ENCODE results near the gene CENPT. TPM values are rescaled to one million over a fixed set of nuclear protein-coding genes. Genes with fewer than 3 reads are reported as not detected.

CENPT gene
- total and polyA plus RNA-seq, 10 of the 15 experiments (the other 5 are each of a cell fraction or from before 2014, with no cell fraction given) = 1.1 to 45.7 (median 24.5) TPM

- FAIRE-seq (no peak), ATAC-seq (peak; percentile 16), DNase-seq (ENCODE audit: low read depth, low spot score) (no peak)
- POLR2A ChIA-PET = no interaction called here
- RAD21 ChIA-PET (ENCODE audit: unreplicated experiment) = no interaction called here
- no peaks in the 10 kb centered on the region for H3K27me3 ChIP-seq (replicated peaks in 1 of 2; ENCODE audit: control insufficient read depth in 2 of 2, insufficient read depth in 2 of 2, low read length in 1 of 2)
- H3K4me1 ChIP-seq (ENCODE audit: control insufficient read depth, insufficient read depth, low read length) = peaks cover 23% of the 10 kb centered on the region
- intact Hi-C loops (cut with micrococcal nuclease; ENCODE audit: unreplicated experiment) = no loop called here
- H3K27ac ChIP-seq (ENCODE audit: control insufficient read depth, insufficient read depth) = peak overlapping the region; percentile 97
- H3K79me2 ChIP-seq (ENCODE audit: control insufficient read depth, insufficient read depth, low read length) = peaks cover 40% of the 10 kb centered on the region
- peak overlapping the region; percentile 91 for H3K9ac ChIP-seq (ENCODE audit: control insufficient read depth, insufficient read depth, low read length)
- no peaks in the 10 kb centered on the region for H3K9me3 ChIP-seq (replicated peaks; ENCODE audit: control insufficient read depth, insufficient read depth, low read length)
- H3K36me3 ChIP-seq (ENCODE audit: control insufficient read depth in 2 of 2, insufficient read depth in 2 of 2, low read length in 1 of 2) = peaks cover 0 to 4% of the 10 kb centered on the region in 2 experiments; a peak in 1 of 4 replicates
- peak overlapping the region; percentile 100 for H2AFZ ChIP-seq (ENCODE audit: control insufficient read depth, low read depth, low read length)
- H4K20me1 ChIP-seq (ENCODE audit: control insufficient read depth, insufficient read depth) = no peaks in the 10 kb centered on the region
- SMC1A ChIA-PET (ENCODE audit: uncharacterized antibody, unreplicated experiment) = interaction anchor here (1.0 kb wide), 1 partner anchor 17 kb away, joined by 3 read pairs; no protein-coding TSS in a partner anchor
- H3K4me2 ChIP-seq (ENCODE audit: control insufficient read depth, insufficient read depth) = peak overlapping the region; percentile 93
- no TSS peak for BruUV-seq (replicated peaks)
- CTCF ChIA-PET = interaction anchor here (1.1 to 2.0 kb wide), 5 partner anchors 9 to 321 kb away, joined by 3 to 8 read pairs (median 5); partner anchors contain the start of gene EDC4
- H3K4me3 ChIP-seq = peak overlapping the region; percentile 96
- under 1% methylated on average over 65 of the region's 67 CpGs for WGBS (ENCODE audit: insufficient coverage, insufficient replicate concordance, low lambda C conversion rate, missing lambda C conversion rate)
- in situ Hi-C loops (cut with MboI) = no loop called here
- no peak for TF ChIP-seq ZNF622 (IDR thresholded peaks at IDR 0.05)
- no peak for TF ChIP-seq HDGF (IDR thresholded peaks at IDR 0.05)
- 0 out of 2 replicates have a peak, but pooled peaks have one; percentile 14 for TF ChIP-seq RAD21 (IDR thresholded peaks at IDR 0.05; ENCODE audit: insufficient read depth, low read depth, low read length)
- no peak for TF ChIP-seq ZNF274 (IDR thresholded peaks at IDR 0.05; ENCODE audit: insufficient read depth, insufficient read length)
- TF ChIP-seq CBX5 (IDR thresholded peaks at IDR 0.05; ENCODE audit: low read depth) = peak; percentile 22; the same call in 1 of the 2 replicates
- TF ChIP-seq ZNF687 (IDR thresholded peaks at IDR 0.05) = 0 out of 2 replicates have a peak, but pooled peaks have one; percentile 89
- TF ChIP-seq HSF1 (IDR thresholded peaks at IDR 0.05; ENCODE audit: low read depth, low read length) = no peak
- TF ChIP-seq NR2C2 (IDR thresholded peaks at IDR 0.05; ENCODE audit: borderline replicate concordance, control insufficient read depth, insufficient read length, low read depth) = no peak
- TF ChIP-seq PKNOX1 (IDR thresholded peaks at IDR 0.05) = 0 out of 2 replicates have a peak, but pooled peaks have one; percentile 6
- TF ChIP-seq IKZF2 (IDR thresholded peaks at IDR 0.05) = peak in 1 of 2 experiments; percentile 35; a peak in 1 of 4 replicates
- TF ChIP-seq PBX3 (IDR thresholded peaks at IDR 0.05; ENCODE audit: insufficient replicate concordance, low read depth, low read length) = no peak
- TF ChIP-seq EZH2 (IDR thresholded peaks at IDR 0.05; ENCODE audit: borderline replicate concordance, control insufficient read depth, low read depth, low read length) = no peak
- no peak for TF ChIP-seq FOXM1 (IDR thresholded peaks at IDR 0.05; ENCODE audit: low read depth, low read length)
- TF ChIP-seq ESRRA (IDR thresholded peaks at IDR 0.05; ENCODE audit: low read length) = no peak
- TF ChIP-seq STAT1 (conservative IDR thresholded peaks at IDR 0.05) = no peak
Measured at GRCh38 chr16:67842509-67843342, 4.8 kb downstream of the CENPT start.

Data from GM12878 (cell line).